Keratinocyte (primary cell): ENCODE measurements around the gene NHLH1.

Experiments used
- CTCF ChIP-seq, 3 experiments: IDR thresholded peaks in 1 of 3; conservative IDR thresholded peaks in 1 of 3; optimal IDR thresholded peaks in 1 of 3; 2 replicates in 2 of 3; 3 replicates in 1 of 3; pipeline versions ENCODE3 to v1.5.1; 2011; ENCODE audit warnings: low read length in 3 of 3, mild to moderate bottlenecking in 3 of 3, moderate library complexity in 2 of 3, control low read depth in 1 of 3, inconsistent platforms in 1 of 3; ENCODE audit not compliant: insufficient read depth in 2 of 3; ENCODE audit errors: extremely low read depth in 1 of 3
- EZH2 ChIP-seq: IDR thresholded peaks from one replicate; pipeline ENCODE4 v1.6.1; 2012; ENCODE audit warnings: inconsistent platforms, mild to moderate bottlenecking, low read length, moderate library complexity

GRCh38 chr1:160371756-160372155 lies 4.9 kb downstream of the NHLH1 start:
- TF ChIP-seq CTCF (optimal IDR thresholded peaks at IDR 0.05 in 1 of 3, IDR thresholded peaks at IDR 0.05 in 1 of 3, conservative IDR thresholded peaks at IDR 0.05 in 1 of 3; ENCODE audit: extremely low read depth in 1 of 3, insufficient read depth in 2 of 3, low read length in 3 of 3) (no peak), EZH2 (no peak)
